ENCODE data around the gene PDZRN4.

DNA sequence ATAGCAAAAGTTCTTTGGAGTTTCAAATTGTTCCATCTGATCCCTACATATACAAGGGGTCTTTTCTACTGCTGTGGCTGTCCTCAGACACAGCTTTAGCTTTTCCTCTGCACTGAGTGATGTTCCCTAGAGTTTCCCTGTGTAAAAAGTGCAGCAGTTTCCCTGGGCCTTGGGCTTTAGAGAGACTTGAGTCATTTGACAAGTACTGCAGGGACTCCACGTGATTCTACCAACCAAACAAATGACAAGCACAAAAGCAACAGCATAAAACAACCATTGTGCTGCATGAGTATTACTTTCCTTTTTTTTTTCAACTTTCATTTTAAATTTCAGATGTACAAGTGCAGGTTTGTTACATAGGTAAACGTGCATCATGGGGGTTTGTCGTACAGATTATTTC lies 272.8 kb downstream of the PDZRN4 start:
- TF ChIP-seq NANOG (IDR thresholded peaks at IDR 0.05; ENCODE audit: borderline replicate concordance) = no peak
- TF ChIP-seq POLR2AphosphoS5 (IDR thresholded peaks at IDR 0.05; ENCODE audit: low read depth) = no peak
- TF ChIP-seq CTCF (conservative IDR thresholded peaks at IDR 0.05; ENCODE audit: low read depth in 2 of 2) = no peak
- TF ChIP-seq JUNB (IDR thresholded peaks at IDR 0.05; ENCODE audit: unreplicated experiment) = no peak
- no peak for TF ChIP-seq EZH2 (IDR thresholded peaks at IDR 0.05; ENCODE audit: low read depth, unreplicated experiment)
- no peak for TF ChIP-seq EZH2phosphoT487 (IDR thresholded peaks at IDR 0.05; ENCODE audit: unreplicated experiment)
- TF ChIP-seq, protein P1, sequence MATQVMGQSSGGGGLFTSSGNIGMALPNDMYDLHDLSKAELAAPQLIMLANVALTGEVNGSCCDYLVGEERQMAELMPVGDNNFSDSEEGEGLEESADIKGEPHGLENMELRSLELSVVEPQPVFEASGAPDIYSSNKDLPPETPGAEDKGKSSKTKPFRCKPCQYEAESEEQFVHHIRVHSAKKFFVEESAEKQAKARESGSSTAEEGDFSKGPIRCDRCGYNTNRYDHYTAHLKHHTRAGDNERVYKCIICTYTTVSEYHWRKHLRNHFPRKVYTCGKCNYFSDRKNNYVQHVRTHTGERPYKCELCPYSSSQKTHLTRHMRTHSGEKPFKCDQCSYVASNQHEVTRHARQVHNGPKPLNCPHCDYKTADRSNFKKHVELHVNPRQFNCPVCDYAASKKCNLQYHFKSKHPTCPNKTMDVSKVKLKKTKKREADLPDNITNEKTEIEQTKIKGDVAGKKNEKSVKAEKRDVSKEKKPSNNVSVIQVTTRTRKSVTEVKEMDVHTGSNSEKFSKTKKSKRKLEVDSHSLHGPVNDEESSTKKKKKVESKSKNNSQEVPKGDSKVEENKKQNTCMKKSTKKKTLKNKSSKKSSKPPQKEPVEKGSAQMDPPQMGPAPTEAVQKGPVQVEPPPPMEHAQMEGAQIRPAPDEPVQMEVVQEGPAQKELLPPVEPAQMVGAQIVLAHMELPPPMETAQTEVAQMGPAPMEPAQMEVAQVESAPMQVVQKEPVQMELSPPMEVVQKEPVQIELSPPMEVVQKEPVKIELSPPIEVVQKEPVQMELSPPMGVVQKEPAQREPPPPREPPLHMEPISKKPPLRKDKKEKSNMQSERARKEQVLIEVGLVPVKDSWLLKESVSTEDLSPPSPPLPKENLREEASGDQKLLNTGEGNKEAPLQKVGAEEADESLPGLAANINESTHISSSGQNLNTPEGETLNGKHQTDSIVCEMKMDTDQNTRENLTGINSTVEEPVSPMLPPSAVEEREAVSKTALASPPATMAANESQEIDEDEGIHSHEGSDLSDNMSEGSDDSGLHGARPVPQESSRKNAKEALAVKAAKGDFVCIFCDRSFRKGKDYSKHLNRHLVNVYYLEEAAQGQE (IDR thresholded peaks at IDR 0.05; ENCODE audit: unreplicated experiment) = no peak
- no peak for TF ChIP-seq ZNF331 (CRISPR knock-in tag; IDR thresholded peaks at IDR 0.05; ENCODE audit: low read depth)
- TF ChIP-seq, protein P2, sequence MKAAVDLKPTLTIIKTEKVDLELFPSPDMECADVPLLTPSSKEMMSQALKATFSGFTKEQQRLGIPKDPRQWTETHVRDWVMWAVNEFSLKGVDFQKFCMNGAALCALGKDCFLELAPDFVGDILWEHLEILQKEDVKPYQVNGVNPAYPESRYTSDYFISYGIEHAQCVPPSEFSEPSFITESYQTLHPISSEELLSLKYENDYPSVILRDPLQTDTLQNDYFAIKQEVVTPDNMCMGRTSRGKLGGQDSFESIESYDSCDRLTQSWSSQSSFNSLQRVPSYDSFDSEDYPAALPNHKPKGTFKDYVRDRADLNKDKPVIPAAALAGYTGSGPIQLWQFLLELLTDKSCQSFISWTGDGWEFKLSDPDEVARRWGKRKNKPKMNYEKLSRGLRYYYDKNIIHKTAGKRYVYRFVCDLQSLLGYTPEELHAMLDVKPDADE (IDR thresholded peaks at IDR 0.05) = no peak
- TF ChIP-seq CREB1 (CRISPR knock-in tag; IDR thresholded peaks at IDR 0.05; ENCODE audit: low read depth) = no peak
- TF ChIP-seq ZNF114 (CRISPR knock-in tag; IDR thresholded peaks at IDR 0.05) = no peak
- TF ChIP-seq STAT1 (IDR thresholded peaks at IDR 0.05; ENCODE audit: unreplicated experiment) = no peak
